HS-5 (cell line): Measurements from ENCODE around the gene STAT6.

Source experiments
- DNase-seq: peaks from one replicate; pipeline ENCODE4 v3.0.0-alpha.2; 2012; ENCODE audit warnings: low read depth

STAT6 gene, protein sequence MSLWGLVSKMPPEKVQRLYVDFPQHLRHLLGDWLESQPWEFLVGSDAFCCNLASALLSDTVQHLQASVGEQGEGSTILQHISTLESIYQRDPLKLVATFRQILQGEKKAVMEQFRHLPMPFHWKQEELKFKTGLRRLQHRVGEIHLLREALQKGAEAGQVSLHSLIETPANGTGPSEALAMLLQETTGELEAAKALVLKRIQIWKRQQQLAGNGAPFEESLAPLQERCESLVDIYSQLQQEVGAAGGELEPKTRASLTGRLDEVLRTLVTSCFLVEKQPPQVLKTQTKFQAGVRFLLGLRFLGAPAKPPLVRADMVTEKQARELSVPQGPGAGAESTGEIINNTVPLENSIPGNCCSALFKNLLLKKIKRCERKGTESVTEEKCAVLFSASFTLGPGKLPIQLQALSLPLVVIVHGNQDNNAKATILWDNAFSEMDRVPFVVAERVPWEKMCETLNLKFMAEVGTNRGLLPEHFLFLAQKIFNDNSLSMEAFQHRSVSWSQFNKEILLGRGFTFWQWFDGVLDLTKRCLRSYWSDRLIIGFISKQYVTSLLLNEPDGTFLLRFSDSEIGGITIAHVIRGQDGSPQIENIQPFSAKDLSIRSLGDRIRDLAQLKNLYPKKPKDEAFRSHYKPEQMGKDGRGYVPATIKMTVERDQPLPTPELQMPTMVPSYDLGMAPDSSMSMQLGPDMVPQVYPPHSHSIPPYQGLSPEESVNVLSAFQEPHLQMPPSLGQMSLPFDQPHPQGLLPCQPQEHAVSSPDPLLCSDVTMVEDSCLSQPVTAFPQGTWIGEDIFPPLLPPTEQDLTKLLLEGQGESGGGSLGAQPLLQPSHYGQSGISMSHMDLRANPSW

DNA sequence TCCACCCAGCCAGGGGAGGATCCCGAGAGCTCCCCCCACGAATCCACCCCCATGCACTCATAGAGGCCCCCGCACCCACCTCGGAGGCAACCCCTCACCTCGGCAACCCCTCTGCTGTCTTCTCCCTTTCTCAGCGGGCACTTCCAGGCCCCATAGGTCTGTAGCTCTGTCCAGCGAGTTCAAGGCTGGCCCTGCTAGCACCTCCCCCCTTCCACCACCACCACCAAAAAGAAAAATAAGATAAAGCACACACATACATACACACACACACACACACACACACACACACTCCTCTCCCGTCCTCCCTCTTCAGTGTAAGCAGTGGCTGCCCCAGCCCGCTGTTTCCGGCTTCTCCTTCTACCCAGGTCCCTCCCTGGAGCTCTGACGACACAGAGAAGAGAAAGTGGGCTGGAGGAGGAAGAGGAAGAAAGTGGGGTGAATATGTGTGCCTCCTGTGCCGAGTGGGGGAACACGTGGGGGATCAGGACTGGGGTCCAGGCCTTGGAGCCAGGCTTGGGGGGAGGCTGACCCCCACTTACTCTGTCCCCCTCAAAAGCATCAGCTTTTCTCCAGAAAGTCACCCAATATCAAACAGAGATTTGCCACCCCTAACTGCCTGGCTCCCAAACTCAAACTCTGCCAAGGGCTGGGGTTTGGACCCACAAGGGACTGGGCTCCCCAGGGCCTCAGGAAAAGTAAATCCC is at the start of gene STAT6:
Gene STAT6 (minus strand): TSS at position 332 of the 704 bp plus-strand sequence. CDS start 3,084 bp downstream, outside the sequence.
- peak; percentile 39 for DNase-seq

DNA sequence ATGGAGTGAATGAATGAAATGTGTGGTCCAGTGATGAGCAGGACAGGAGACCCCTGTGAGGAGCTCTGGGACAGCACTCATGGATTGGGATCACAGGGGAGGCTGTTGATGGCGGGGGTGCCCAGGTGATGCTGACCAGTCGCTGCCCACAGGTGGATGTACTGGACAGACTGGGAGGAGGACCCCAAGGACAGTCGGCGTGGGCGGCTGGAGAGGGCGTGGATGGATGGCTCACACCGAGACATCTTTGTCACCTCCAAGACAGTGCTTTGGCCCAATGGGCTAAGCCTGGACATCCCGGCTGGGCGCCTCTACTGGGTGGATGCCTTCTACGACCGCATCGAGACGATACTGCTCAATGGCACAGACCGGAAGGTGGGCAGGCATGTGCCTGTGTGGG is 49.6 kb upstream of the STAT6 start:
- DNase-seq = no peak

GRCh38 chr12:57160040-57160439 is 48.9 kb upstream of the STAT6 start:
- DNase-seq = no peak

GRCh38 chr12:57159311-57159710 is 48.1 kb upstream of the STAT6 start:
- no peak for DNase-seq

DNA sequence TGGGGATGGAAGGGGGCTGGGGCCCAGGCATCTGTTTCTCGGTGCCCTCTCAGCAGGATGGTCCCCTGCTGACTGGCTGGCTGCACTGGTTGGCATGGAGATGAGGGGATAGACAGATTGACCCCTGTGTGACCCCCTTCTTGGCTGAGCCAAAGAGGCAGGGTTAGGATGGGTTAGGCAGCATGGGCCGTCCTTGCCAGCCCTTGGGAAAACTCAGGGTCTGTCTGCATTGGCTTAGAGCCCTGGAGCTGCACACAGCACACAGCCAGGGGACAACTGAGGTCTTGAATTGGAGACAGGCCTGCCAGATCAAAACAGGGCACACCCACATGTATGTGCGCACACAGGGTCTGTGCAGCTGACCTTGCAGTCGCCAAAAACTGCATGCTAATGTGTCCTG is 47.5 kb upstream of the STAT6 start:
- no peak for DNase-seq

- DNase-seq = no peak
These were observed 47.0 kb upstream of the STAT6 start for GRCh38 chr12:57158186-57158585.

DNA sequence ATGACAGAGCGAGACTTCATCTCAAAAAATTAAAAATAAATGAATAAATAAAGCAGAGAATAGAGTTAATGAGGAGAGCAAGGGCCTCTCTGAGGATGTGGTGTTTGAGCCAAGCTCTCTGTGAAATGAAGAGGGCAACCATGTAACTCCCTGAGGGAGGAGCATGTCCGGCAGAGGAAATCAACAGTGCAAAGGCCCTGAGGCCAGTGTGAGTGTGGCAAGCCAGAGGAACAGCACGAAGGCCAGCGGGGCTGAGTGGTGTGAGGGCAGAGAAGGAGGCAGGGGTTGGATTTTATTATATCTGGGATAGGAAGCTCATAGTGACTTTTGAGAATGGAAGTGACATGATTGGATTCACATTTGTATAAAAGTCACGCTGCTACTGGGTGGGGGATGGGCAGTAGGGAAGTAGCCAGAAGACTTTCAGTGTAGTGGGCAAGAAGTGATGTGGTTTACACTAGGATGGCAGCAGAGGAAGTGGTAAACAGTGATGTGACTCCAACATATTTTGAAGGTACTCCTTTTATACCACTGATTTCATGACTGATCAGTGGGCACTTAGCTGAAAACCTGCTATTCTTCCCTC is 46.5 kb upstream of the STAT6 start:
- no peak for DNase-seq

DNA sequence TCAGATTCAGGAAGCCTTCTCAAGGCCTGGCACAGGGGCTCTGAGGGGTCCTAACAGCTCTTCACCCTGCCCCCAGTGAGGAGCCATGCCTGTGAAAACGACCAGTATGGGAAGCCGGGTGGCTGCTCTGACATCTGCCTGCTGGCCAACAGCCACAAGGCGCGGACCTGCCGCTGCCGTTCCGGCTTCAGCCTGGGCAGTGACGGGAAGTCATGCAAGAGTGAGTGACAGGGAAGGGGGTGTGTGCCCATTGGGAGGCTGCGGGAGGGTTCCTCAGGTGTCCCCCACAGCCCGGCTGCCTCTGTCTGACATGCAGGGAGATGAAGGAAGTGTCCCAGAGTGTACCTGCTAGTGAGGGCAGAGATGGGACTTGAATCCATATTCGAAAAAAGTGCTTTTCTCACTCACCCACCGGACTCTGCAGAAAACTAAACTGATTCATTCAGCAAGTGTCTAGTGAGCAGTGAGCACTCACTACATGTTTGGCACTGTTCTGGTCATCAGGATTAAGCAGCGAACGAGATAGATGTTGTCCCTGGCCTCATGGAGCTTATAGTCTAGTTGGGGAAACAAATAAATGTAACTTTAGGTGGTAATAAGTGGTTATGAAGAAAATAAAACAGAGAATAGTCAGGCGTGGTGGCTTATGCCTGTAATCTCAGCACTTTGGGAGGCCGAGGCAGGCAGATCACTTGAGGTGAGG is 45.7 kb upstream of the STAT6 start:
- DNase-seq = no peak

- no peak for DNase-seq
These were observed 43.8 kb upstream of the STAT6 start for GRCh38 chr12:57154804-57155434.

- DNase-seq = no peak
These were observed 42.9 kb upstream of the STAT6 start for GRCh38 chr12:57154076-57154475.

DNA sequence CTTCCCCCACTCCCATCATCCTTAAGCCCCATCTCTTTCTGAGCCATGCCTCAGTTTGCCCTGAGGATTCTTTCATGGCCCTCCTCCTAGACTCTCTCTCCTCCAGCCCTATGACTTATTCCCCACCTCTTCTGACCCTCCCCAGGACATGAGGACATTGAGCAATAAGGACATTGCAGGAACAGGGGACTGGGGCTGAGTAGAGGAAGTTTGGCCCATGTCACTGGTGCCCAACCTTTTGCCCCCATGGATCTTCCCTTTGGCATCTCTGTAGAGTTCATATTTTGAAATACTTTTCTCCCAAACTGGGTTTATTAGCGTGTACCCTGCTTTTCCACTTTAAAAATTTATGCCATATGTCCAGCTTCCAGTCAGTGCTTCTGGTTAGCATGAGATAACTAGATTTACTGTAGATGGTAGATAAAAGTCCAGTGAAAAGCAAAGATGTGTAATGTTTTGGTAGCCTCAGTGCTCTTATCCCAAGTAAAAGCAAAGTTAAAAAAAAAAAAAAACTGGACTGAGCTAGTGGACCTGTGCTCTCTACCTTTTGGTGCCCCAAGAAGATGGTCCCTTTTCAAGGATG is 42.3 kb upstream of the STAT6 start:
- no peak for DNase-seq

DNA sequence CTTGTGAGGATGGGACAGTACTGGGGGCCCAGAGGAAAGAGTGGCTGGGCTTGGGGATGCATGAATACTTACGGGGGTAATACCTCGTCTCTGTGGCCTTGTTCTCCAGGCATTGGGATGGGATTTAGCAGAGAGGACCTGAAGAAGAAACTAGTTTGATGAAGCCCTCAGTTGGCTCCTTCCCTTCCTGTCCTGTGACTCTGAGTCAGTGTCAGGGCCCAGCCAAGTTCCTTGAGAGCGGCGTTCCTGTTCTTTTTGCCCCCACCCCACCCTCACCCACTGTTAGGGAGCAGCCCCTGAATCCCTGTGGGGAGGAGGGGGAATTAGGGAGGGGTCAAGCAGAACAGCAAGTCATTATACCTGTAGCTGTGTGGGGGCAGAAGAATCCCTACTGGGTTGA is 41.5 kb upstream of the STAT6 start:
- DNase-seq = no peak

DNA sequence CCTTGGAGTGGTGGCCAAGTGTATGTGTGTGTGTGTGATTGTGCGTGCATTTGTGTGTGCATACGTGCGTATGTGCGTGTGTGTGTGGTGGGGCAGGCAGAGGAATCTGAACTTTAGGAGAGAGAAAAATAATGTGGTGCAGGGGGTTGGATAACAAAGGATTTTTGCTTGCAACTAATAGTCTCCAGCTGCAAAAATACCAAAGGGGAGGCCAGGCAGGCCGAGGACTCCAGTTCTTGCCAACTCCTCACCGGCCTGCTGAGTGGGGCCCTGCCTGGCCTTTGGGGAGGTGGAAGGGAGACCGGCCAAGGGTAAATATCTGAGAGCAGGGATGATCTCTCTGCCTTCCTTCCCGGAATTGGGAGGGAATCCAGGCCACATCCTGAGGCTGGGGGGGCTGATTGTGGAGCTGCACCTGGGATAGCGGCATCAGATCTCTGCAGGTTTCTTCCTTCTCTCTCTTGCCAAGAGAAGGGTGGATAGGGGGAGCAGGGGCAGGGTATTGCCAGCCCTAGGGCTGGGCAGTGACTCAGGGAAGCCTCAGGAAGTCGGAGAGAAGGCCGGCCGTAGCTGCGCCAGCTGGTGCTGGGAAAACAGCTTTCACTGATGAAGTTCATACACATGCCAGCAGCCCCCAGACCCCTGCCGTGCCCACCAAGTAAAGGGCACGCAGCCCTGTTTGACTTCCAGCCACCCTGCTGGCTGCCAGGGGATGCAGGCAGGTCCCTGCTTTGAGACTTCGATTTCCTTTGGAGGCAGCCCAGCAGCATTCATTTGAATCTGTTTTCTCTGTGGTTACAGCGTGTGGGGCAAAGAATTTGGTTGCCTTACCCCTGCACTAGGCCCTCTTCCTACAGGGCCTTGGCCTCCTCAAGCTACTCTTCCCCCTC is 40.8 kb upstream of the STAT6 start:
- DNase-seq = no peak

GRCh38 chr12:57150400-57151000 is 39.3 kb upstream of the STAT6 start:
- no peak for DNase-seq

- DNase-seq = no peak
These were observed 38.2 kb upstream of the STAT6 start for GRCh38 chr12:57149245-57149900.

GRCh38 chr12:57148469-57149244 is 37.5 kb upstream of the STAT6 start:
- DNase-seq = no peak

DNA sequence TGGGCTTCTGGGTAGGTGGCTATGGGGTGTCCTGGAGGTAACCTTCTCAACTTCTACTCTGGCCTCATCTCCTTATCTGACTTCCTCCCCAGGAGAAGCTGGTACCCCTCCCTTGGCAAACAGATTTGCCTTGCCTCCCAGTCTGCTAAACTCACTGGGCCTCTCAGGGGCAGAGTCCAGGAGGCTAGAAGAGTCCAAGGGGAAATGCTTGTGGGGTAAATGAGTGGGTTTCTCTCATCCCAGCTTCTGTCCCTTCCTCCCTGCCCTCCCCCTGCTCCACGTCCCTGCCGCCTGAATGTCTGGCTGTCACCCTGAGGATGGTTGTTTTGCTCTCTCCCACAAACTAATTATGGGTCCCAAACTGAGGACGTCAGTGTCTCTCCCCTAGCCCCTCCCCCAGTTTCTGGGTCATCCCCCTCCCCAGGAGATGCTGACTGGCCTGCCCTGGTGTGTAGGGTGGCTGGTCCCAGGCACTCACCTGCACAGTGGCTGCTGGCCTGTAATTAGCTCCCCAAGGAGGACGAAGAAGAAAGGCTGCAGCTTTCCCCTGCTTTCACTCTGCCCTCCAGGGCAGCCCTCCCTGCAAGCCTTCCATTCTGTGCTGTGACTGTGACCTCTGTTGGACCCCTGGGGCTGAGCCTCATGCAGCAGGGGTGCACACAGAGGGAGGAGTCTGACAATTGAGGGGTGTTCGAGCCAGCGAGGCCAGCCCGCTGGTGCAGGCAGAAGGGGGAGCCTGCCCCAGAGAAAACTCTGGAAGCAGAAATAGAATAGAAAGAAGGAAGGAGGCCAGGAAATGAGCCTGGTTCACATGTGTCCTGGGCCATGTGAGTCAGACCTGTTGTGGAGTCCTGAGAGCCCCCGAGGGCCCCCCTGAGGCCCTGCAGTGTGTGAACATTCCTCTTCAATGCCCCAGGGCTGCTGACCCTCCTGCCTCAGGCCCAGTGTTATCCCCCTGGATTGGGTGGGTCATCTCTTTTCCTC is 36.1 kb upstream of the STAT6 start, which contains the start of gene LRP1-AS:
Gene LRP1-AS (minus strand): TSS at position 659 of the 984 bp plus-strand sequence.
- DNase-seq = no peak
